Naive thymus-derived CD8-positive, alpha-beta T cell (primary cell): Measurements from ENCODE around the gene KRTAP21-1. TPM values are rescaled to one million over a fixed set of nuclear protein-coding genes. Genes with fewer than 3 reads are reported as not detected.
"Not testable (repeated sequence)": the region's sequence is repeated elsewhere in the genome, so short reads cannot be mapped to it uniquely, and the experiment has no call there.

Source experiments
- ATAC-seq, 2 donors: fragments of 150-1000 bp; cut with Tn5 transposase in 1 of 2; sonication (Bioruptor Pico), chemical (Tn5 transposase) in 1 of 2; 1 replicate in 1 of 2; 2 replicates in 1 of 2; pipeline ENCODE4 v1.10.0; 2021; ENCODE audit warnings: mild to moderate bottlenecking in 2 of 2, moderate library complexity in 2 of 2
- POLR2A ChIA-PET: fragments of 350-600 bp; sonication (Branson Sonifier 250); formaldehyde crosslinking; loops from one replicate; lab custom pipeline; 2021; ENCODE audit warnings: antibody characterized with exemption; lab: Charles Lee
- DNase-seq, 10 donors: peaks; one replicate each; pipeline versions ENCODE4 v3.0.0 to v3.0.0-alpha.2; 2020 to 2022
- H3K27ac Mint-ChIP-seq, 10 donors: one replicate each; pipeline ENCODE4 v1.8.0; 2020 to 2022; ENCODE audit warnings: mild to moderate bottlenecking in 10 of 10, mixed read lengths in 10 of 10, moderate library complexity in 4 of 10, inconsistent platforms in 1 of 10
- H3K27me3 Mint-ChIP-seq, 5 donors: one replicate each; pipeline ENCODE4 v1.8.0; 2021 to 2022; ENCODE audit warnings: mixed read lengths in 5 of 5
- H3K36me3 Mint-ChIP-seq, 3 donors: one replicate each; pipeline ENCODE4 v1.8.0; 2020 to 2022; ENCODE audit warnings: mixed read lengths in 3 of 3, mild to moderate bottlenecking in 2 of 3, inconsistent platforms in 1 of 3
- H3K4me1 Mint-ChIP-seq, 4 donors: one replicate each; pipeline ENCODE4 v1.8.0; 2021 to 2022; ENCODE audit warnings: mixed read lengths in 4 of 4
- H3K4me3 Mint-ChIP-seq, 10 donors: one replicate each; pipeline ENCODE4 v1.8.0; 2020 to 2022; ENCODE audit warnings: mild to moderate bottlenecking in 10 of 10, mixed read lengths in 10 of 10, moderate library complexity in 6 of 10, inconsistent platforms in 1 of 10
- H3K9me3 Mint-ChIP-seq, 9 donors: one replicate each; pipeline ENCODE4 v1.8.0; 2020 to 2022; ENCODE audit warnings: mixed read lengths in 9 of 9, mild to moderate bottlenecking in 3 of 9, inconsistent platforms in 1 of 9, moderate library complexity in 1 of 9
- polyA plus RNA-seq, 3 donors: library from polyadenylated mRNA; unstranded; fragments of 300-500 nt; fragmentation: Illumina TruSeq; gene quantifications; one replicate each; pipeline ENCODE4 v1.2.3, GENCODE V29; 2021
- total RNA-seq, 8 experiments: library from RNA in 2 of 8; stranded (reverse) in 2 of 8; gene quantifications; one replicate each; pipeline ENCODE4 v1.2.3 and lab custom pipeline; 2021 to 2026

KRTAP21-1 gene
- not detected for total RNA-seq
- not detected for polyA plus RNA-seq
- total RNA-seq (lab: John Stamatoyannopoulos, UW): 0 reads per million in 6 experiments

GRCh38 chr21:30755328-30755727 is at the start of gene KRTAP21-1:
KRTAP21-1 (minus strand) TSS chr21:30755428; CDS start chr21:30755378, 50 bp downstream.
- peaks cover 0 to 31% (median 8%) of the 10 kb centered on the region in 5 donors for H3K27me3 Mint-ChIP-seq
- ATAC-seq, H3K36me3 Mint-ChIP-seq, H3K27ac Mint-ChIP-seq, H3K4me1 Mint-ChIP-seq, H3K4me3 Mint-ChIP-seq, DNase-seq, POLR2A ChIA-PET: not testable (repeated sequence)
- H3K9me3 Mint-ChIP-seq: peaks cover 0 to 17% (median 4%) of the 10 kb centered on the region in 9 donors

GRCh38 chr21:30800605-30801004 is 45.4 kb upstream of the KRTAP21-1 start:
- POLR2A ChIA-PET: no interaction called here
- Mint-ChIP-seq H3K36me3 (no peaks in the 10 kb centered on the region), H3K9me3 (peaks cover 0 to 3% (median 0%) of the 10 kb centered on the region in 9 donors), H3K4me1 (no peaks in the 10 kb centered on the region), H3K27me3 (peaks cover 0 to 9% (median 0%) of the 10 kb centered on the region in 5 donors), H3K27ac (no peak overlapping the region), H3K4me3 (no peak overlapping the region)
- ATAC-seq (no peak), DNase-seq (no peak)

GRCh38 chr21:30793581-30794314 is 38.5 kb upstream of the KRTAP21-1 start:
- H3K4me3 Mint-ChIP-seq: no peak overlapping the region
- no peaks in the 10 kb centered on the region for H3K36me3 Mint-ChIP-seq
- POLR2A ChIA-PET: no interaction called here
- DNase-seq (no peak), ATAC-seq (no peak)
- no peak overlapping the region for H3K27ac Mint-ChIP-seq
- peaks cover 0 to 22% (median 5%) of the 10 kb centered on the region in 5 donors for H3K27me3 Mint-ChIP-seq
- H3K9me3 Mint-ChIP-seq: peaks cover 0 to 2% (median 0%) of the 10 kb centered on the region in 9 donors
- H3K4me1 Mint-ChIP-seq: no peaks in the 10 kb centered on the region

GRCh38 chr21:30779249-30779648 is 24.0 kb upstream of the KRTAP21-1 start:
- no peak for ATAC-seq
- Mint-ChIP-seq H3K9me3 (peaks cover 0 to 2% (median 0%) of the 10 kb centered on the region in 9 donors), H3K4me1 (no peaks in the 10 kb centered on the region), H3K4me3 (no peak overlapping the region), H3K27me3 (peaks cover 0 to 14% (median 4%) of the 10 kb centered on the region in 5 donors), H3K27ac (no peak overlapping the region), H3K36me3 (no peaks in the 10 kb centered on the region)
- POLR2A ChIA-PET: no interaction called here
- no peak for DNase-seq

GRCh38 chr21:30769724-30770431 is 14.7 kb upstream of the KRTAP21-1 start:
- Mint-ChIP-seq H3K36me3 (no peaks in the 10 kb centered on the region), H3K27ac (no peak overlapping the region), H3K9me3 (peaks cover 0 to 13% (median 0%) of the 10 kb centered on the region in 9 donors), H3K4me1 (no peaks in the 10 kb centered on the region), H3K4me3 (no peak overlapping the region), H3K27me3 (peaks cover under 1 to 12% (median 3%) of the 10 kb centered on the region in 5 donors)
- POLR2A ChIA-PET: no interaction called here
- DNase-seq: no peak
- no peak for ATAC-seq

- no peak for ATAC-seq
- DNase-seq: no peak
- POLR2A ChIA-PET: no interaction called here
- Mint-ChIP-seq H3K27ac (no peak overlapping the region), H3K36me3 (no peaks in the 10 kb centered on the region), H3K4me3 (no peak overlapping the region), H3K9me3 (peaks cover 0 to 4% (median 0%) of the 10 kb centered on the region in 9 donors), H3K27me3 (peaks cover 4 to 26% (median 10%) of the 10 kb centered on the region in 5 donors), H3K4me1 (no peaks in the 10 kb centered on the region)
Observed at GRCh38 chr21:30760776-30761175, 5.5 kb upstream of the KRTAP21-1 start.

- ATAC-seq: no peak
- Mint-ChIP-seq H3K27me3 (peaks cover 2 to 22% (median 8%) of the 10 kb centered on the region in 5 donors), H3K27ac (no peak overlapping the region), H3K36me3 (no peaks in the 10 kb centered on the region), H3K4me1 (no peaks in the 10 kb centered on the region), H3K9me3 (peaks cover 0 to 2% (median 0%) of the 10 kb centered on the region in 9 donors), H3K4me3 (no peak overlapping the region)
- POLR2A ChIA-PET: no interaction called here
- DNase-seq: no peak
Observed at GRCh38 chr21:30758306-30758705, 3.1 kb upstream of the KRTAP21-1 start.

GRCh38 chr21:30747159-30747558 is 8.1 kb downstream of the KRTAP21-1 start, which contains the start of gene KRTAP21-2:
KRTAP21-2 (minus strand) TSS chr21:30747259; CDS start chr21:30747202, 57 bp downstream.
- H3K27ac Mint-ChIP-seq: no peak within 1 kb of the TSS
- no peak for DNase-seq
- peaks cover 0 to 30% (median 5%) of the 10 kb centered on the region in 9 donors for H3K9me3 Mint-ChIP-seq
- H3K36me3 Mint-ChIP-seq: no peaks in the 10 kb centered on the region
- H3K4me1 Mint-ChIP-seq: no peaks in the 10 kb centered on the region
- no peak within 1 kb of the TSS for H3K4me3 Mint-ChIP-seq
- no peak for ATAC-seq
- H3K27me3 Mint-ChIP-seq: peaks cover 0 to 13% (median 3%) of the 10 kb centered on the region in 5 donors
- POLR2A ChIA-PET: no interaction called here

GRCh38 chr21:30740462-30740861 is 14.8 kb downstream of the KRTAP21-1 start:
- DNase-seq (no peak), ATAC-seq (no peak)
- Mint-ChIP-seq H3K27ac (no peak overlapping the region), H3K4me1 (no peaks in the 10 kb centered on the region), H3K4me3 (no peak overlapping the region), H3K36me3 (no peaks in the 10 kb centered on the region), H3K27me3 (peaks cover 0 to 7% (median 2%) of the 10 kb centered on the region in 5 donors), H3K9me3 (peaks cover 0 to 2% (median 0%) of the 10 kb centered on the region in 9 donors)
- POLR2A ChIA-PET: no interaction called here

GRCh38 chr21:30733026-30733425 is 22.2 kb downstream of the KRTAP21-1 start:
- Mint-ChIP-seq H3K27me3 (peaks cover 0 to 2% (median 1%) of the 10 kb centered on the region in 5 donors), H3K36me3 (no peaks in the 10 kb centered on the region), H3K4me1 (no peaks in the 10 kb centered on the region), H3K27ac (no peak overlapping the region), H3K9me3 (peaks cover 0 to 9% (median 0%) of the 10 kb centered on the region in 9 donors), H3K4me3 (no peak overlapping the region)
- POLR2A ChIA-PET: no interaction called here
- ATAC-seq: no peak
- DNase-seq: no peak

- H3K36me3 Mint-ChIP-seq: no peaks in the 10 kb centered on the region
- POLR2A ChIA-PET: no interaction called here
- no peaks in the 10 kb centered on the region for H3K4me1 Mint-ChIP-seq
- peaks cover 1 to 24% (median 10%) of the 10 kb centered on the region in 5 donors for H3K27me3 Mint-ChIP-seq
- peaks cover 0 to 15% (median 3%) of the 10 kb centered on the region in 9 donors for H3K9me3 Mint-ChIP-seq
- H3K27ac Mint-ChIP-seq: no peak overlapping the region
- no peak overlapping the region for H3K4me3 Mint-ChIP-seq
- ATAC-seq: no peak
- DNase-seq: no peak
Observed at GRCh38 chr21:30726726-30727125, 28.5 kb downstream of the KRTAP21-1 start.

GRCh38 chr21:30719401-30719800 is 35.8 kb downstream of the KRTAP21-1 start:
- Mint-ChIP-seq H3K4me1 (peaks cover 0 to 7% (median 0%) of the 10 kb centered on the region in 4 donors), H3K27me3 (peaks cover 0 to 11% (median 1%) of the 10 kb centered on the region in 5 donors), H3K27ac (no peak overlapping the region), H3K9me3 (peaks cover 0 to 5% (median 0%) of the 10 kb centered on the region in 9 donors), H3K36me3 (no peaks in the 10 kb centered on the region), H3K4me3 (no peak overlapping the region)
- ATAC-seq (no peak), DNase-seq (no peak)
- POLR2A ChIA-PET: no interaction called here
